Measurements from ENCODE around the gene NRXN3.

DNA sequence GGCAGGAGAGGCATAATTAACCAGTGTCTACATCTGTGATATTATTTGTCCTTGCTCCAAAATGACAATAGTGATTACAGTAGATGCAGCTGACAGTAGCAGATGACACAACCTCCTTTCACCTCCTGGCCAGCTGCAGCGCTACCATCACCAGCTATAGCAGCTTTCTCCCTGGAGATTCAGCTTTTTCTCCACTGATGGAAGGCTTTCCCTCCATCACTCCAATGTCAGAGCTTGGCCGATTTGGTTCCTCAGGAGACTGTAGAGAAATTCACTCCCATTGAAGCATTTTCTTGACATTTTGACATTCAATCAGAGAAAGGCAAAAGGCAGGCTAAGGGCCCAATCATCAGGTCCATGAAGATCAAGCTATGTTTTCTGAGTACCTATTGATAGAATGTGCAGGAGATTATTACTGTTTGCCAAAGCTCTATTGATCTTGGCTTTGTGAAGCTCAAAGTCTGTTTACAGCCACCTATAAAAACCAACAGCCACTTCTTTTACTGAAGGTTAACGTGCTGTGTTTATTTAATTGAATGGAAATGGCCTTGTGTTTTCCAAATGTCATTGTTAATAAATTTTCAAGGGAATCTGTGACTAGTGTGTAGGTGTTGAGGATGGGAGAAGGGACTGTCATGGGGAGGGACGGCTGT is 1256.1 kb downstream of the NRXN3 start:
- TF ChIP-seq, protein P1, sequence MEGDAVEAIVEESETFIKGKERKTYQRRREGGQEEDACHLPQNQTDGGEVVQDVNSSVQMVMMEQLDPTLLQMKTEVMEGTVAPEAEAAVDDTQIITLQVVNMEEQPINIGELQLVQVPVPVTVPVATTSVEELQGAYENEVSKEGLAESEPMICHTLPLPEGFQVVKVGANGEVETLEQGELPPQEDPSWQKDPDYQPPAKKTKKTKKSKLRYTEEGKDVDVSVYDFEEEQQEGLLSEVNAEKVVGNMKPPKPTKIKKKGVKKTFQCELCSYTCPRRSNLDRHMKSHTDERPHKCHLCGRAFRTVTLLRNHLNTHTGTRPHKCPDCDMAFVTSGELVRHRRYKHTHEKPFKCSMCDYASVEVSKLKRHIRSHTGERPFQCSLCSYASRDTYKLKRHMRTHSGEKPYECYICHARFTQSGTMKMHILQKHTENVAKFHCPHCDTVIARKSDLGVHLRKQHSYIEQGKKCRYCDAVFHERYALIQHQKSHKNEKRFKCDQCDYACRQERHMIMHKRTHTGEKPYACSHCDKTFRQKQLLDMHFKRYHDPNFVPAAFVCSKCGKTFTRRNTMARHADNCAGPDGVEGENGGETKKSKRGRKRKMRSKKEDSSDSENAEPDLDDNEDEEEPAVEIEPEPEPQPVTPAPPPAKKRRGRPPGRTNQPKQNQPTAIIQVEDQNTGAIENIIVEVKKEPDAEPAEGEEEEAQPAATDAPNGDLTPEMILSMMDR (tag by site-specific recombination; IDR thresholded peaks at IDR 0.05): no peak
- TF ChIP-seq ZNF624 (tag by site-specific recombination; IDR thresholded peaks at IDR 0.05) (no peak), MYNN (tag by site-specific recombination; IDR thresholded peaks at IDR 0.05; ENCODE audit: borderline replicate concordance) (no peak), ZNF426 (tag by site-specific recombination; IDR thresholded peaks at IDR 0.05) (no peak), TCF7L2 (IDR thresholded peaks at IDR 0.05; ENCODE audit: borderline replicate concordance, low read depth, low read length) (no peak), ZFP3 (tag by site-specific recombination; IDR thresholded peaks at IDR 0.05; ENCODE audit: low read depth) (no peak), ZNF785 (tag by site-specific recombination; IDR thresholded peaks at IDR 0.05) (no peak), ZNF121 (tag by site-specific recombination; IDR thresholded peaks at IDR 0.05) (no peak)
- TF ChIP-seq, protein P2, sequence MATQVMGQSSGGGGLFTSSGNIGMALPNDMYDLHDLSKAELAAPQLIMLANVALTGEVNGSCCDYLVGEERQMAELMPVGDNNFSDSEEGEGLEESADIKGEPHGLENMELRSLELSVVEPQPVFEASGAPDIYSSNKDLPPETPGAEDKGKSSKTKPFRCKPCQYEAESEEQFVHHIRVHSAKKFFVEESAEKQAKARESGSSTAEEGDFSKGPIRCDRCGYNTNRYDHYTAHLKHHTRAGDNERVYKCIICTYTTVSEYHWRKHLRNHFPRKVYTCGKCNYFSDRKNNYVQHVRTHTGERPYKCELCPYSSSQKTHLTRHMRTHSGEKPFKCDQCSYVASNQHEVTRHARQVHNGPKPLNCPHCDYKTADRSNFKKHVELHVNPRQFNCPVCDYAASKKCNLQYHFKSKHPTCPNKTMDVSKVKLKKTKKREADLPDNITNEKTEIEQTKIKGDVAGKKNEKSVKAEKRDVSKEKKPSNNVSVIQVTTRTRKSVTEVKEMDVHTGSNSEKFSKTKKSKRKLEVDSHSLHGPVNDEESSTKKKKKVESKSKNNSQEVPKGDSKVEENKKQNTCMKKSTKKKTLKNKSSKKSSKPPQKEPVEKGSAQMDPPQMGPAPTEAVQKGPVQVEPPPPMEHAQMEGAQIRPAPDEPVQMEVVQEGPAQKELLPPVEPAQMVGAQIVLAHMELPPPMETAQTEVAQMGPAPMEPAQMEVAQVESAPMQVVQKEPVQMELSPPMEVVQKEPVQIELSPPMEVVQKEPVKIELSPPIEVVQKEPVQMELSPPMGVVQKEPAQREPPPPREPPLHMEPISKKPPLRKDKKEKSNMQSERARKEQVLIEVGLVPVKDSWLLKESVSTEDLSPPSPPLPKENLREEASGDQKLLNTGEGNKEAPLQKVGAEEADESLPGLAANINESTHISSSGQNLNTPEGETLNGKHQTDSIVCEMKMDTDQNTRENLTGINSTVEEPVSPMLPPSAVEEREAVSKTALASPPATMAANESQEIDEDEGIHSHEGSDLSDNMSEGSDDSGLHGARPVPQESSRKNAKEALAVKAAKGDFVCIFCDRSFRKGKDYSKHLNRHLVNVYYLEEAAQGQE (tag by site-specific recombination; IDR thresholded peaks at IDR 0.05): no peak
- TF ChIP-seq, protein P3, sequence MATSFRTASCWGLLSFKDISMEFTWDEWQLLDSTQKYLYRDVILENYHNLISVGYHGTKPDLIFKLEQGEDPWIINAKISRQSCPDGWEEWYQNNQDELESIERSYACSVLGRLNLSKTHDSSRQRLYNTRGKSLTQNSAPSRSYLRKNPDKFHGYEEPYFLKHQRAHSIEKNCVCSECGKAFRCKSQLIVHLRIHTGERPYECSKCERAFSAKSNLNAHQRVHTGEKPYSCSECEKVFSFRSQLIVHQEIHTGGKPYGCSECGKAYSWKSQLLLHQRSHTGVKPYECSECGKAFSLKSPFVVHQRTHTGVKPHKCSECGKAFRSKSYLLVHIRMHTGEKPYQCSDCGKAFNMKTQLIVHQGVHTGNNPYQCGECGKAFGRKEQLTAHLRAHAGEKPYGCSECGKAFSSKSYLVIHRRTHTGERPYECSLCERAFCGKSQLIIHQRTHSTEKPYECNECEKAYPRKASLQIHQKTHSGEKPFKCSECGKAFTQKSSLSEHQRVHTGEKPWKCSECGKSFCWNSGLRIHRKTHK (tag by site-specific recombination; IDR thresholded peaks at IDR 0.05): no peak
